NB4 (cell line): ENCODE measurements around the gene RNF126.

Source experiments
- MYC ChIP-seq: IDR thresholded peaks from 2 replicates; pipeline ENCODE4 v1.6.1; 2011; ENCODE audit warnings: low read depth, low read length
- TF ChIP-seq, protein P1 (sequence below): IDR thresholded peaks from 2 replicates; pipeline ENCODE4 v1.6.1; 2011; ENCODE audit warnings: low read depth, low read length
- TF ChIP-seq, protein P2 (sequence below): IDR thresholded peaks from one replicate; pipeline ENCODE4 v1.5.1; 2012; ENCODE audit warnings: low read depth, low read length

DNA sequence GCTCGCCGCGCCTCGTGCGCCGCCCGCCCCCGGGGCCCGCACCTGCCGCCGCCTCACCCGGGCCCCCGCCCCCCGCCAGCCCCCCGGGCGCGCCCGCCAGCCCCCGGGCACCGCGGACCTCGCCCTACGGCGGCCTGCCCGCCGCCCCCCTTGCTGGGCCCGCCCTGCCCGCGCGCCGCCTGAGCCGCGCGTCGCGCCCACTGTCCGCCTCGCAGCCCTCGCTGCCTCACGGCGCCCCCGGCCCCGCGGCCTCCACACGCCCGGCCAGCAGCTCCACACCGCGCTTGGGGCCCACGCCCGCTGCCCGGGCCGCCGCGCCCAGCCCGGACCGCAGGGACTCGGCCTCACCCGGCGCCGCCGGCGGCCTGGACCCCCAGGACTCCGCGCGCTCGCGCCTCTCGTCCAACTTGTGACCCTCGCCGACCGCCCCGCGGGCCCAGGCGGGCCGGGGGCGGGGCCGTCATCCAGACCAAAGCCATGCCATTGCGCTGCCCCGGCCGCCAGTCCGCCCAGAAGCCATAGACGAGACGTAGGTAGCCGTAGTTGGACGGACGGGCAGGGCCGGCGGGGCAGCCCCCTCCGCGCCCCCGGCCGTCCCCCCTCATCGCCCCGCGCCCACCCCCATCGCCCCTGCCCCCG lies 46.8 kb downstream of the RNF126 start:
- TF ChIP-seq, protein P1, sequence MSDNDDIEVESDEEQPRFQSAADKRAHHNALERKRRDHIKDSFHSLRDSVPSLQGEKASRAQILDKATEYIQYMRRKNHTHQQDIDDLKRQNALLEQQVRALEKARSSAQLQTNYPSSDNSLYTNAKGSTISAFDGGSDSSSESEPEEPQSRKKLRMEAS = no peak
- TF ChIP-seq MYC = no peak
- TF ChIP-seq, protein P2, sequence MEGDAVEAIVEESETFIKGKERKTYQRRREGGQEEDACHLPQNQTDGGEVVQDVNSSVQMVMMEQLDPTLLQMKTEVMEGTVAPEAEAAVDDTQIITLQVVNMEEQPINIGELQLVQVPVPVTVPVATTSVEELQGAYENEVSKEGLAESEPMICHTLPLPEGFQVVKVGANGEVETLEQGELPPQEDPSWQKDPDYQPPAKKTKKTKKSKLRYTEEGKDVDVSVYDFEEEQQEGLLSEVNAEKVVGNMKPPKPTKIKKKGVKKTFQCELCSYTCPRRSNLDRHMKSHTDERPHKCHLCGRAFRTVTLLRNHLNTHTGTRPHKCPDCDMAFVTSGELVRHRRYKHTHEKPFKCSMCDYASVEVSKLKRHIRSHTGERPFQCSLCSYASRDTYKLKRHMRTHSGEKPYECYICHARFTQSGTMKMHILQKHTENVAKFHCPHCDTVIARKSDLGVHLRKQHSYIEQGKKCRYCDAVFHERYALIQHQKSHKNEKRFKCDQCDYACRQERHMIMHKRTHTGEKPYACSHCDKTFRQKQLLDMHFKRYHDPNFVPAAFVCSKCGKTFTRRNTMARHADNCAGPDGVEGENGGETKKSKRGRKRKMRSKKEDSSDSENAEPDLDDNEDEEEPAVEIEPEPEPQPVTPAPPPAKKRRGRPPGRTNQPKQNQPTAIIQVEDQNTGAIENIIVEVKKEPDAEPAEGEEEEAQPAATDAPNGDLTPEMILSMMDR = no peak
